ENCODE data around the gene YIPF4. TPM values are rescaled to one million over a fixed set of nuclear protein-coding genes. Genes with fewer than 3 reads are reported as not detected.
"Not testable (repeated sequence)": the region's sequence is repeated elsewhere in the genome, so short reads cannot be mapped to it uniquely, and the experiment has no call there.

The YIPF4 gene
- total RNA-seq, 1 experiment from 2014 or later = 42.4 TPM

GRCh38 chr2:32360416-32360815, 82.7 kb downstream of the YIPF4 start:
- peaks cover 70% of the 10 kb centered on the region for H4K20me1 ChIP-seq (ENCODE audit: insufficient read depth)
- POLR2A ChIA-PET (ENCODE audit: unreplicated experiment) = no interaction called here
- no peaks in the 10 kb centered on the region for H3K9me2 ChIP-seq (ENCODE audit: insufficient read depth)
- TF ChIP-seq CTCF (conservative IDR thresholded peaks at IDR 0.05) (no peak), EZH2 (IDR thresholded peaks at IDR 0.05; ENCODE audit: low read depth) (no peak)
- peaks cover 82% of the 10 kb centered on the region for H3K79me2 ChIP-seq (ENCODE audit: low read depth)
- peaks cover 12% of the 10 kb centered on the region for H3K4me1 ChIP-seq (replicated peaks; ENCODE audit: insufficient read depth)
- H3K36me3 ChIP-seq (ENCODE audit: low read depth) = peaks cover 11% of the 10 kb centered on the region; the same call in 1 of the 2 replicates
- DNase-seq = no peak
- no peaks in the 10 kb centered on the region for H3K9me3 ChIP-seq (ENCODE audit: insufficient read depth, low read depth)
- H3K27me3 ChIP-seq (ENCODE audit: insufficient read depth, low read depth) = no peaks in the 10 kb centered on the region
- H3K4me2 ChIP-seq = peak overlapping the region; percentile 96; the same call in 1 of the 2 replicates
- no TSS peak for BruUV-seq (replicated peaks)
- CTCF ChIA-PET = no interaction called here
- peaks cover 15% of the 10 kb centered on the region for H3F3A ChIP-seq (ENCODE audit: insufficient read depth, low read depth)
- no peak overlapping the region for H2AFZ ChIP-seq
- no peak overlapping the region for H3K27ac ChIP-seq
- no peak overlapping the region for H3K4me3 ChIP-seq
- intact Hi-C loops (cut with micrococcal nuclease; ENCODE audit: unreplicated experiment) = no loop called here

- H3K27ac ChIP-seq; H3K4me3 ChIP-seq; H3K9me2 ChIP-seq (ENCODE audit: insufficient read depth); intact Hi-C loops (cut with micrococcal nuclease; ENCODE audit: unreplicated experiment); H3K9me3 ChIP-seq (ENCODE audit: insufficient read depth, low read depth); H3K27me3 ChIP-seq (ENCODE audit: insufficient read depth, low read depth); CTCF ChIA-PET; H3F3A ChIP-seq (ENCODE audit: insufficient read depth, low read depth); DNase-seq; H3K4me2 ChIP-seq; POLR2A ChIA-PET (ENCODE audit: unreplicated experiment); H2AFZ ChIP-seq; BruUV-seq (replicated peaks): not testable (repeated sequence)
- Histone ChIP-seq H3K36me3 (ENCODE audit: low read depth) (peaks cover 11% of the 10 kb centered on the region; the same call in 1 of the 2 replicates), H3K4me1 (replicated peaks; ENCODE audit: insufficient read depth) (peaks cover 12% of the 10 kb centered on the region), H3K79me2 (ENCODE audit: low read depth) (peaks cover 100% of the 10 kb centered on the region), H4K20me1 (ENCODE audit: insufficient read depth) (peaks cover 93% of the 10 kb centered on the region)
These were observed 85.3 kb downstream of the YIPF4 start for GRCh38 chr2:32362997-32363396.

- no peaks in the 10 kb centered on the region for H3K9me3 ChIP-seq (ENCODE audit: insufficient read depth, low read depth)
- CTCF ChIA-PET = no interaction called here
- H2AFZ ChIP-seq = no peak overlapping the region
- peaks cover 9% of the 10 kb centered on the region; the same call in 1 of the 2 replicates for H3K36me3 ChIP-seq (ENCODE audit: low read depth)
- intact Hi-C loops (cut with micrococcal nuclease; ENCODE audit: unreplicated experiment) = no loop called here
- no peak overlapping the region for H3K4me2 ChIP-seq
- H3F3A ChIP-seq (ENCODE audit: insufficient read depth, low read depth) = peaks cover 8% of the 10 kb centered on the region; the same call in 1 of the 2 replicates
- BruUV-seq (replicated peaks) = no TSS peak
- no peak overlapping the region for H3K27ac ChIP-seq
- peaks cover 92% of the 10 kb centered on the region for H4K20me1 ChIP-seq (ENCODE audit: insufficient read depth)
- POLR2A ChIA-PET (ENCODE audit: unreplicated experiment) = no interaction called here
- H3K9me2 ChIP-seq (ENCODE audit: insufficient read depth) = no peaks in the 10 kb centered on the region
- H3K4me1 ChIP-seq (replicated peaks; ENCODE audit: insufficient read depth) = peaks cover 9% of the 10 kb centered on the region
- TF ChIP-seq EZH2 (IDR thresholded peaks at IDR 0.05; ENCODE audit: low read depth) (no peak), CTCF (conservative IDR thresholded peaks at IDR 0.05) (no peak)
- no peak overlapping the region for H3K4me3 ChIP-seq
- H3K27me3 ChIP-seq (ENCODE audit: insufficient read depth, low read depth) = no peaks in the 10 kb centered on the region
- DNase-seq = no peak
- H3K79me2 ChIP-seq (ENCODE audit: low read depth) = peaks cover 100% of the 10 kb centered on the region
These were observed 85.9 kb downstream of the YIPF4 start for GRCh38 chr2:32363597-32363996.

- DNase-seq; POLR2A ChIA-PET (ENCODE audit: unreplicated experiment); H2AFZ ChIP-seq; H3K36me3 ChIP-seq (ENCODE audit: low read depth); H3K27ac ChIP-seq; H3F3A ChIP-seq (ENCODE audit: insufficient read depth, low read depth); CTCF ChIA-PET; BruUV-seq (replicated peaks); H3K4me3 ChIP-seq; H3K9me2 ChIP-seq (ENCODE audit: insufficient read depth); H3K4me1 ChIP-seq (replicated peaks; ENCODE audit: insufficient read depth); H3K4me2 ChIP-seq; H3K9me3 ChIP-seq (ENCODE audit: insufficient read depth, low read depth); H3K27me3 ChIP-seq (ENCODE audit: insufficient read depth, low read depth); intact Hi-C loops (cut with micrococcal nuclease; ENCODE audit: unreplicated experiment): not testable (repeated sequence)
- Histone ChIP-seq H4K20me1 (ENCODE audit: insufficient read depth) (peaks cover 92% of the 10 kb centered on the region), H3K79me2 (ENCODE audit: low read depth) (peaks cover 100% of the 10 kb centered on the region)
These were observed 86.6 kb downstream of the YIPF4 start for GRCh38 chr2:32364290-32364689.

- DNase-seq; H3K9me2 ChIP-seq (ENCODE audit: insufficient read depth); H3K36me3 ChIP-seq (ENCODE audit: low read depth); H3K4me3 ChIP-seq; H3F3A ChIP-seq (ENCODE audit: insufficient read depth, low read depth); H3K9me3 ChIP-seq (ENCODE audit: insufficient read depth, low read depth); H3K27me3 ChIP-seq (ENCODE audit: insufficient read depth, low read depth); POLR2A ChIA-PET (ENCODE audit: unreplicated experiment); intact Hi-C loops (cut with micrococcal nuclease; ENCODE audit: unreplicated experiment); H3K4me2 ChIP-seq; BruUV-seq (replicated peaks); H3K4me1 ChIP-seq (replicated peaks; ENCODE audit: insufficient read depth); H2AFZ ChIP-seq; CTCF ChIA-PET; H3K27ac ChIP-seq: not testable (repeated sequence)
- peaks cover 91% of the 10 kb centered on the region for H4K20me1 ChIP-seq (ENCODE audit: insufficient read depth)
- H3K79me2 ChIP-seq (ENCODE audit: low read depth) = peaks cover 99% of the 10 kb centered on the region
These were observed 88.0 kb downstream of the YIPF4 start for GRCh38 chr2:32365679-32366078.

Measured in PC-9 (cell line).